Neuronal stem cell (in vitro differentiated cells): ENCODE results near the gene RBKS.

Experiments used
- DNase-seq: peaks from one replicate; pipeline ENCODE4 v3.0.0-alpha.2; 2013; ENCODE audit warnings: low spot score
- H2AFZ ChIP-seq: one replicate; pipeline ENCODE4 v1.6.1; 2013; ENCODE audit warnings: mild to moderate bottlenecking, low read length, inconsistent platforms
- H2AK5ac ChIP-seq: 2 replicates; pipeline ENCODE4 v1.6.1; 2013; ENCODE audit warnings: low read depth, mild to moderate bottlenecking, inconsistent platforms, low read length, moderate library complexity, mixed read lengths
- H2BK120ac ChIP-seq: 2 replicates; pipeline ENCODE4 v1.6.1; 2013; ENCODE audit warnings: low read depth, mild to moderate bottlenecking, inconsistent platforms, low read length, moderate library complexity, mixed read lengths
- H2BK12ac ChIP-seq: one replicate; pipeline ENCODE4 v1.6.1; 2013; ENCODE audit warnings: low read length, inconsistent platforms
- H2BK15ac ChIP-seq: 2 replicates; pipeline ENCODE4 v1.6.1; 2013; ENCODE audit warnings: mild to moderate bottlenecking, low read length, inconsistent platforms, mixed read lengths
- H2BK5ac ChIP-seq: one replicate; pipeline ENCODE4 v1.6.1; 2013; ENCODE audit warnings: inconsistent platforms, mild to moderate bottlenecking, low read length, moderate library complexity
- H3K14ac ChIP-seq: one replicate; pipeline ENCODE4 v1.6.1; 2013; ENCODE audit warnings: low read length, inconsistent platforms
- H3K18ac ChIP-seq: 2 replicates; pipeline ENCODE4 v1.6.1; 2013; ENCODE audit warnings: low read length, inconsistent platforms
- H3K23ac ChIP-seq: 2 replicates; pipeline ENCODE4 v1.6.1; 2013; ENCODE audit warnings: low read depth, mild to moderate bottlenecking, mixed read lengths, low read length, inconsistent platforms; ENCODE audit not compliant: poor library complexity
- H3K27ac ChIP-seq: replicated peaks from 3 replicates; pipeline ENCODE4 v1.5.1; 2013; ENCODE audit warnings: low read length, inconsistent platforms
- H3K27me3 ChIP-seq, 3 experiments: 2 replicates each; pipeline ENCODE4 v1.6.1; 2013; ENCODE audit warnings: low read length in 3 of 3, mild to moderate bottlenecking in 2 of 3, inconsistent platforms in 1 of 3, low read depth in 1 of 3, mixed read lengths in 1 of 3, moderate library complexity in 1 of 3; ENCODE audit not compliant: control insufficient read depth in 3 of 3, insufficient read depth in 3 of 3
- H3K36me3 ChIP-seq, 2 donors: replicated peaks in 1 of 2; 2 replicates each; pipeline ENCODE4 v1.6.1; 2013; ENCODE audit warnings: low read length in 2 of 2; ENCODE audit not compliant: control insufficient read depth in 2 of 2, insufficient read depth in 2 of 2
- H3K4ac ChIP-seq: 2 replicates; pipeline ENCODE4 v1.6.1; 2013; ENCODE audit warnings: inconsistent platforms, mild to moderate bottlenecking, low read length, moderate library complexity
- H3K4me1 ChIP-seq, 2 donors: 1 replicate in 1 of 2; 2 replicates in 1 of 2; pipeline ENCODE4 v1.6.1; 2013; ENCODE audit warnings: low read length in 2 of 2, low read depth in 1 of 2; ENCODE audit not compliant: control insufficient read depth in 2 of 2, insufficient read depth in 1 of 2
- H3K4me2 ChIP-seq: one replicate; pipeline ENCODE4 v1.6.1; 2013; ENCODE audit warnings: mild to moderate bottlenecking, low read length, inconsistent platforms; ENCODE audit not compliant: insufficient read depth, poor library complexity, severe bottlenecking
- H3K4me3 ChIP-seq, 2 donors: 2 replicates each; pipeline ENCODE4 v1.5.1; 2013; ENCODE audit warnings: low read length in 2 of 2, mild to moderate bottlenecking in 2 of 2, inconsistent platforms in 1 of 2, moderate library complexity in 1 of 2
- H3K79me1 ChIP-seq: one replicate; pipeline ENCODE4 v1.6.1; 2013; ENCODE audit warnings: low read depth, mild to moderate bottlenecking, inconsistent platforms, low read length, moderate library complexity
- H3K9ac ChIP-seq: one replicate; pipeline ENCODE4 v1.6.1; 2013; ENCODE audit warnings: mild to moderate bottlenecking, low read depth, low read length, inconsistent platforms; ENCODE audit not compliant: poor library complexity
- H3K9me3 ChIP-seq, 2 donors: replicated peaks in 1 of 2; 2 replicates each; pipeline versions ENCODE3 to v1.6.1; 2013; ENCODE audit warnings: low read length in 2 of 2, mild to moderate bottlenecking in 2 of 2, inconsistent platforms in 1 of 2, low read depth in 1 of 2, mixed read lengths in 1 of 2, moderate library complexity in 1 of 2; ENCODE audit not compliant: control insufficient read depth in 2 of 2, insufficient read depth in 1 of 2
- H4K8ac ChIP-seq: one replicate; pipeline ENCODE4 v1.6.1; 2013; ENCODE audit warnings: low read depth, mild to moderate bottlenecking, inconsistent platforms, low read length, moderate library complexity
- H4K91ac ChIP-seq: one replicate; pipeline ENCODE4 v1.6.1; 2013; ENCODE audit warnings: low read length, low read depth, mild to moderate bottlenecking, inconsistent platforms; ENCODE audit not compliant: poor library complexity
- WGBS, 2 donors: extraction: QIAGEN DNeasy Blood & Tissue Kit; methylation state at CpG; one replicate each; pipeline ENCODE4 v1.1.7; 2013; ENCODE audit warnings: missing lambda C conversion rate in 2 of 2, mixed read lengths in 1 of 2; ENCODE audit not compliant: insufficient read length in 2 of 2, insufficient replicate concordance in 1 of 2; ENCODE audit errors: extremely low coverage in 2 of 2; 5-methylcytosine and 5-hydroxymethylcytosine counted together

The RBKS gene

GRCh38 chr2:27904405-27904665 is 14.1 kb upstream of the RBKS start:
- Histone ChIP-seq H3K4me3 (no peak overlapping the region), H3K4me1 (no peaks in the 10 kb centered on the region), H2BK15ac (no peak overlapping the region), H2AFZ (no peak overlapping the region), H4K8ac (no peak overlapping the region), H2BK120ac (no peak overlapping the region), H3K27me3 (no peaks in the 10 kb centered on the region), H3K36me3 (peaks cover 0 to 9% of the 10 kb centered on the region in 2 donors), H3K9ac (no peak overlapping the region), H2AK5ac (no peak overlapping the region), H4K91ac (no peak overlapping the region), H3K9me3 (no peaks in the 10 kb centered on the region), H3K23ac (no peak overlapping the region), H3K27ac (no peak overlapping the region), H3K4me2 (no peak overlapping the region), H2BK12ac (no peak overlapping the region), H3K79me1 (no peaks in the 10 kb centered on the region), H2BK5ac (no peak overlapping the region), H3K4ac (no peak overlapping the region), H3K14ac (no peak overlapping the region), H3K18ac (no peak overlapping the region)
- no CpG with 5 or more reads among the region's 1 CpG for WGBS, 2 donors
- DNase-seq: no peak

- Histone ChIP-seq H2BK12ac (no peak overlapping the region), H3K14ac (no peak overlapping the region), H3K18ac (no peak overlapping the region), H3K9me3 (no peaks in the 10 kb centered on the region), H3K27me3 (no peaks in the 10 kb centered on the region), H3K4ac (no peak overlapping the region), H3K36me3 (peaks cover 0 to 14% of the 10 kb centered on the region in 2 donors), H3K27ac (no peak overlapping the region), H2BK5ac (no peak overlapping the region), H4K91ac (no peak overlapping the region), H2AK5ac (no peak overlapping the region), H2AFZ (no peak overlapping the region), H2BK15ac (no peak overlapping the region), H3K4me1 (no peaks in the 10 kb centered on the region), H4K8ac (no peak overlapping the region), H3K79me1 (no peaks in the 10 kb centered on the region), H3K23ac (no peak overlapping the region), H3K9ac (no peak overlapping the region), H3K4me3 (no peak overlapping the region), H2BK120ac (no peak overlapping the region), H3K4me2 (no peak overlapping the region)
- DNase-seq: no peak
- WGBS, 2 donors: no CpG with 5 or more reads among the region's 10 CpGs
Measured at GRCh38 chr2:27903649-27904404, 13.6 kb upstream of the RBKS start.

GRCh38 chr2:27903018-27903417 is 12.8 kb upstream of the RBKS start:
- Histone ChIP-seq H3K14ac (no peak overlapping the region), H3K4me1 (no peaks in the 10 kb centered on the region), H4K8ac (no peak overlapping the region), H3K4ac (no peak overlapping the region), H3K4me3 (no peak overlapping the region), H3K23ac (no peak overlapping the region), H2BK15ac (no peak overlapping the region), H3K27me3 (no peaks in the 10 kb centered on the region), H3K79me1 (no peaks in the 10 kb centered on the region), H2BK120ac (no peak overlapping the region), H2BK12ac (no peak overlapping the region), H2AK5ac (no peak overlapping the region), H3K36me3 (peaks cover 0 to 21% of the 10 kb centered on the region in 2 donors), H3K27ac (no peak overlapping the region), H2AFZ (no peak overlapping the region), H3K4me2 (no peak overlapping the region), H3K9me3 (no peaks in the 10 kb centered on the region), H3K9ac (no peak overlapping the region), H4K91ac (no peak overlapping the region), H3K18ac (no peak overlapping the region), H2BK5ac (no peak overlapping the region)
- WGBS, 2 donors: no CpG with 5 or more reads among the region's 2 CpGs
- no peak for DNase-seq

- no peak overlapping the region for H2AFZ ChIP-seq
- no peak overlapping the region for H3K18ac ChIP-seq
- no CpG with 5 or more reads among the region's 1 CpG for WGBS, 2 donors
- H4K91ac ChIP-seq: no peak overlapping the region
- no peak overlapping the region for H4K8ac ChIP-seq
- H2BK5ac ChIP-seq: no peak overlapping the region
- H3K9me3 ChIP-seq: no peaks in the 10 kb centered on the region
- H2BK15ac ChIP-seq: no peak overlapping the region
- H3K27me3 ChIP-seq: no peaks in the 10 kb centered on the region
- no peak overlapping the region for H2BK12ac ChIP-seq
- no peak overlapping the region for H3K14ac ChIP-seq
- no peak overlapping the region for H3K4me3 ChIP-seq
- no peak overlapping the region for H3K4ac ChIP-seq
- H3K9ac ChIP-seq: no peak overlapping the region
- no peaks in the 10 kb centered on the region for H3K4me1 ChIP-seq
- no peak overlapping the region for H3K23ac ChIP-seq
- no peaks in the 10 kb centered on the region for H3K79me1 ChIP-seq
- H3K36me3 ChIP-seq: peaks cover 0 to 29% of the 10 kb centered on the region in 2 donors
- no peak overlapping the region for H2BK120ac ChIP-seq
- DNase-seq: no peak
- no peak overlapping the region for H2AK5ac ChIP-seq
- no peak overlapping the region for H3K4me2 ChIP-seq
- H3K27ac ChIP-seq: no peak overlapping the region
Measured at GRCh38 chr2:27902098-27902497, 11.9 kb upstream of the RBKS start.
